ENCODE measurements around the gene TRAP1.

GRCh38 chr16:3751878-3752277 is 34.6 kb upstream of the TRAP1 start:
- TF ChIP-seq POLR2AphosphoS5 (IDR thresholded peaks at IDR 0.05) (no peak), POLR2A (IDR thresholded peaks at IDR 0.05) (no peak), CTCF (IDR thresholded peaks at IDR 0.05) (no peak)

All from transverse colon (tissue), 4 donors.